ENCODE measurements around the gene THG1L. TPM values are rescaled to one million over a fixed set of nuclear protein-coding genes. Genes with fewer than 3 reads are reported as not detected.

The THG1L gene
- total and polyA plus RNA-seq, 10 of the 15 experiments (the other 5 are each of a cell fraction or from before 2014, with no cell fraction given), result 24.8 to 58.0 (median 34.5) TPM

- no peak for TF ChIP-seq STAT3 (IDR thresholded peaks at IDR 0.05; ENCODE audit: low read depth, low read length)
- no peak for TF ChIP-seq BRCA1 (IDR thresholded peaks at IDR 0.05; ENCODE audit: low read depth, low read length)
- no peak for TF ChIP-seq NR2F1 (conservative IDR thresholded peaks at IDR 0.05)
Observed at GRCh38 chr5:157732130-157732514, 902 bp downstream of the THG1L start (continued).

DNA sequence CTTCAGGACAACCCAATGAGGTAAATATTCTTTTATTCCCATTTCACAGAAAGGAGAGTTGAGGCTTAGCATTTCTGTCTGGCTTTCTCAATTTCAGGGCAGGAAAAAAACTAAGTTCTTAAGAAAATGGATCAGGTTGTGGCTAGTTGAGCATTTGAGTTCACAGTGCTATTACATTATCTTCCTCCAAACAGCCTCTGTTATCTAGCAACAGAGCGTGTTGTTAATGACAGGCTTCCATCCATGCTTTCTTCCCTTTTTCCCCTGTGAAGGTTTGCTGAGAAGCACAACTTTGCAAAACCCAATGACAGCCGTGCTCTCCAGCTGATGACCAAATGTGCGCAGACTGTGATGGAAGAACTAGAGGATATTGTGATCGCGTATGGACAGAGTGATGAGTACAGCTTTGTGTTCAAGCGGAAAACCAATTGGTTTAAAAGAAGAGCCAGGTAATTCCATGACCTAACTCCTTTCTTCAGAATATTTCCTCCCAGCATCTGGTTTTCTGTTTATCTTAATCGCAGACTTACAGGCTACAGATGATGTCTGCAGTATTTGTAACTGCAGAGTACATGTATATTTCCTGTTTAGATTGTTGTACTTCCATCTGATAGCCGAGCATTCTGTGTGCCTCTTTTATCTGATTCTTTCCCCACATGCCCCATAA, 1.5 kb downstream of the THG1L start:
- Histone ChIP-seq H3K79me2 (ENCODE audit: control insufficient read depth, insufficient read depth, low read length) (peaks cover 6% of the 10 kb centered on the region), H3K4me2 (ENCODE audit: control insufficient read depth, insufficient read depth) (no peak overlapping the region), H3K27me3 (replicated peaks in 1 of 2; ENCODE audit: control insufficient read depth in 2 of 2, insufficient read depth in 2 of 2, low read length in 1 of 2) (no peaks in the 10 kb centered on the region), H3K9ac (ENCODE audit: control insufficient read depth, insufficient read depth, low read length) (no peak overlapping the region), H3K36me3 (ENCODE audit: control insufficient read depth in 2 of 2, insufficient read depth in 2 of 2, low read length in 1 of 2) (peaks cover 0 to 1% of the 10 kb centered on the region in 2 experiments; a peak in 2 of 4 replicates), H3K4me1 (ENCODE audit: control insufficient read depth, insufficient read depth, low read length) (peaks cover 17% of the 10 kb centered on the region), H3K9me3 (replicated peaks; ENCODE audit: control insufficient read depth, insufficient read depth, low read length) (no peaks in the 10 kb centered on the region), H3K4me3 (no peak overlapping the region), H2AFZ (ENCODE audit: control insufficient read depth, low read depth, low read length) (no peak overlapping the region), H3K27ac (ENCODE audit: control insufficient read depth, insufficient read depth) (no peak overlapping the region), H4K20me1 (ENCODE audit: control insufficient read depth, insufficient read depth) (no peaks in the 10 kb centered on the region)
- POLR2A ChIA-PET, result interaction anchor here (0.6 to 3.2 kb wide), 3 partner anchors 11 to 309 kb away, joined by 3 to 17 read pairs (median 9); partner anchors contain the start of gene LSM11
- no TSS peak for BruUV-seq (replicated peaks)
- SMC1A ChIA-PET (ENCODE audit: uncharacterized antibody, unreplicated experiment), result interaction anchor here (4.0 kb wide), 1 partner anchor 13 kb away, joined by 23 read pairs; no protein-coding TSS in a partner anchor
- 96% methylated on average over 8 of the region's 8 CpGs for WGBS (ENCODE audit: insufficient coverage, insufficient replicate concordance, low lambda C conversion rate, missing lambda C conversion rate)
- no peak for FAIRE-seq
- intact Hi-C loops (cut with micrococcal nuclease; ENCODE audit: unreplicated experiment), result loop anchor here (5.0 kb wide), 2 partner anchors 160 to 230 kb away; no protein-coding TSS in a partner anchor
- no peak for ATAC-seq
- RAD21 ChIA-PET (ENCODE audit: unreplicated experiment), result interaction anchor here (1.9 to 2.5 kb wide), 2 partner anchors 11 to 15 kb away, joined by 11 to 13 read pairs; partner anchors contain the start of gene LSM11
- no peak for DNase-seq (ENCODE audit: low read depth, low spot score)
- CTCF ChIA-PET, result interaction anchor here (0.7 to 6.0 kb wide), 6 partner anchors 10 to 405 kb away, joined by 3 to 66 read pairs (median 5); partner anchors contain the start of genes C5orf52 and LSM11
- in situ Hi-C loops (cut with MboI), result no loop called here
- TF ChIP-seq GATAD2B (conservative IDR thresholded peaks at IDR 0.05; ENCODE audit: low read depth) (no peak), GABPA (IDR thresholded peaks at IDR 0.05; ENCODE audit: low read depth) (no peak), CREM (IDR thresholded peaks at IDR 0.05; ENCODE audit: low read depth) (no peak), BCLAF1 (IDR thresholded peaks at IDR 0.05) (no peak), RAD21 (IDR thresholded peaks at IDR 0.05; ENCODE audit: insufficient read depth, low read depth, low read length) (no peak), NFXL1 (IDR thresholded peaks at IDR 0.05; ENCODE audit: borderline replicate concordance) (no peak), SMC3 (IDR thresholded peaks at IDR 0.05; ENCODE audit: borderline replicate concordance, low read length) (no peak)
- TF ChIP-seq, protein P1, sequence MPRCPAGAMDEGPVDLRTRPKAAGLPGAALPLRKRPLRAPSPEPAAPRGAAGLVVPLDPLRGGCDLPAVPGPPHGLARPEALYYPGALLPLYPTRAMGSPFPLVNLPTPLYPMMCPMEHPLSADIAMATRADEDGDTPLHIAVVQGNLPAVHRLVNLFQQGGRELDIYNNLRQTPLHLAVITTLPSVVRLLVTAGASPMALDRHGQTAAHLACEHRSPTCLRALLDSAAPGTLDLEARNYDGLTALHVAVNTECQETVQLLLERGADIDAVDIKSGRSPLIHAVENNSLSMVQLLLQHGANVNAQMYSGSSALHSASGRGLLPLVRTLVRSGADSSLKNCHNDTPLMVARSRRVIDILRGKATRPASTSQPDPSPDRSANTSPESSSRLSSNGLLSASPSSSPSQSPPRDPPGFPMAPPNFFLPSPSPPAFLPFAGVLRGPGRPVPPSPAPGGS (IDR thresholded peaks at IDR 0.05; ENCODE audit: borderline replicate concordance, insufficient read depth, low read depth, low read length, poor library complexity, severe bottlenecking), result no peak
- TF ChIP-seq, protein P2, sequence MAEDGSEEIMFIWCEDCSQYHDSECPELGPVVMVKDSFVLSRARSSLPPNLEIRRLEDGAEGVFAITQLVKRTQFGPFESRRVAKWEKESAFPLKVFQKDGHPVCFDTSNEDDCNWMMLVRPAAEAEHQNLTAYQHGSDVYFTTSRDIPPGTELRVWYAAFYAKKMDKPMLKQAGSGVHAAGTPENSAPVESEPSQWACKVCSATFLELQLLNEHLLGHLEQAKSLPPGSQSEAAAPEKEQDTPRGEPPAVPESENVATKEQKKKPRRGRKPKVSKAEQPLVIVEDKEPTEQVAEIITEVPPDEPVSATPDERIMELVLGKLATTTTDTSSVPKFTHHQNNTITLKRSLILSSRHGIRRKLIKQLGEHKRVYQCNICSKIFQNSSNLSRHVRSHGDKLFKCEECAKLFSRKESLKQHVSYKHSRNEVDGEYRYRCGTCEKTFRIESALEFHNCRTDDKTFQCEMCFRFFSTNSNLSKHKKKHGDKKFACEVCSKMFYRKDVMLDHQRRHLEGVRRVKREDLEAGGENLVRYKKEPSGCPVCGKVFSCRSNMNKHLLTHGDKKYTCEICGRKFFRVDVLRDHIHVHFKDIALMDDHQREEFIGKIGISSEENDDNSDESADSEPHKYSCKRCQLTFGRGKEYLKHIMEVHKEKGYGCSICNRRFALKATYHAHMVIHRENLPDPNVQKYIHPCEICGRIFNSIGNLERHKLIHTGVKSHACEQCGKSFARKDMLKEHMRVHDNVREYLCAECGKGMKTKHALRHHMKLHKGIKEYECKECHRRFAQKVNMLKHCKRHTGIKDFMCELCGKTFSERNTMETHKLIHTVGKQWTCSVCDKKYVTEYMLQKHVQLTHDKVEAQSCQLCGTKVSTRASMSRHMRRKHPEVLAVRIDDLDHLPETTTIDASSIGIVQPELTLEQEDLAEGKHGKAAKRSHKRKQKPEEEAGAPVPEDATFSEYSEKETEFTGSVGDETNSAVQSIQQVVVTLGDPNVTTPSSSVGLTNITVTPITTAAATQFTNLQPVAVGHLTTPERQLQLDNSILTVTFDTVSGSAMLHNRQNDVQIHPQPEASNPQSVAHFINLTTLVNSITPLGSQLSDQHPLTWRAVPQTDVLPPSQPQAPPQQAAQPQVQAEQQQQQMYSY (CRISPR knock-in tag; IDR thresholded peaks at IDR 0.05), result no peak

Data from GM12878 (cell line).